Right renal cortex interstitium (tissue), 3 donors: ENCODE data around the gene CPB1. TPM values are rescaled to one million over a fixed set of nuclear protein-coding genes. Genes with fewer than 3 reads are reported as not detected.

Source experiments
- DNase-seq, 3 donors: peaks; one replicate each; pipeline ENCODE4 v3.0.0-alpha.2; 2013; ENCODE audit warnings: low read depth in 3 of 3, low spot score in 2 of 3
- polyA plus RNA-seq, 3 donors: library from polyadenylated mRNA; unstranded; fragments of 120-200 nt; gene quantifications; one replicate each; pipeline ENCODE4 v1.2.1, GENCODE V29; 2013; ENCODE audit not compliant: insufficient read length in 3 of 3

CPB1 gene
- polyA plus RNA-seq, 3 donors = 0.58 to 0.96 (median 0.85) TPM

DNA sequence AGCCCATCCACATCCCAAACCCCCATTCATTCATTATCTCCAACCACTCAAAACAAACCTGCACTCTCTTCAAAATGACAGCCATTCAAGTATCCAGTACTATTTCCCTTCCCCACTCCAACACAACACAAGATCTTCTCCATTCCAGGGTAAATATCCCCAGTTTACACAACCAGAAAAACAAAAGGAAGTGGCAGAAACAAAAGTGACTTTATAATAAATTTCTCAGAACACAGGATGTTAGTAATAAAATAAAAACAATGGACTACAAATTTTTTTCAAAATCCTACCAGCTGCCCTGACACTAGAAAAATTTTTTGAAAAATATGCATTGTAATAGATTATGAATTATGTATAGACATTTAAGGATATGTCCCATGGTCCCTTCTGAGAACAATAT is 51.6 kb downstream of the CPB1 start:
- DNase-seq = no peak

DNA sequence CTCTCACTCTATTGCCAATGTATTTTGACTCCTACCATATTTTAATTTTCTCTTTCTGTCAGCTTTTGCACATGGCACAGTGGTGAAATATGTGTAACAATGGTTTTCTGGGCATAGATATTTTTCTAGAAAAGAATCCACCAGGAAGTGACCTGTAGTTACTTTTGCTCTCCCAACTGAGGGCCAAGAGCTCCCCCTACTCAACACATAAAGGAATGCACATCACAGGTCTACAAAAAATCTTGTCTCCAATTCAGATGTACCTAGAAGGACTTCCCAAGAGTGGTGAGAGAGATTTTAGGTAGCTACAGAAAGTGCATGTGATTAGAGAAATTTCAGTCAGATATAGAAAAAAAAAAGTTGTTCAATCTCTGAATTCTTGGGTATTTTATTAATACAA is 53.1 kb downstream of the CPB1 start:
- no peak for DNase-seq

DNA sequence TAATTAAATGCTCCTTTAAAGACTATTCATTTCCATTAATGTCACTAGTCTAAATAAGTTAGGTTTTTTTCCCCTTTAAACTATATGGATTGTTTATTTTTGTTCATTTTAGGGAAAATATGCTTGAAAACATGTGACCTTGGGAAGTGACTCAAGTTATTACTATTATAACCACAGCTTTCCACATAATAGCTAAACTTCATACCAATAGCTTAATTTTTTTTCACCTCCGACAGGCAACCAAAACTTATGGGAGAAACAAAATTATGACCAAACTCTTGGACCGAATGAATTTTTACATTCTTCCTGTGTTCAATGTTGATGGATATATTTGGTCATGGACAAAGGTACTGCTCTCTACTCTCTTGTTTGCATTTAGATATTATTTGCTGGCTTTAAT is 53.7 kb downstream of the CPB1 start:
- no peak for DNase-seq

DNA sequence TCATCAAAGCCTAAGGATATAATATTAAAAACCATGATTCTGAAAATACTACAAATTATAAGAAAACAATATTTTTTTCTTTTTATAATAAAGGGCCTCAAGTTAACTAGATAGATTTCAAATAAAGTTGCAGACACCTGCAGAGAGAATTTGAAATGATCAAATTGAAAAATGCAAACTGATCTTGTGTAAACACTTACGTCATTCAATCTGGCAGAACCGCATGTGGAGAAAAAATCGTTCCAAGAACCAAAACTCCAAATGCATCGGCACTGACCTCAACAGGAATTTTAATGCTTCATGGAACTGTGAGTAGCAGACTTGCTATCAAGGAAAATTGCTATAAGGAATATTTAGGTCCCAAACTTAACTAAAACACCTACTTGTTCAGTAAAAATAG is 54.7 kb downstream of the CPB1 start:
- no peak for DNase-seq

DNA sequence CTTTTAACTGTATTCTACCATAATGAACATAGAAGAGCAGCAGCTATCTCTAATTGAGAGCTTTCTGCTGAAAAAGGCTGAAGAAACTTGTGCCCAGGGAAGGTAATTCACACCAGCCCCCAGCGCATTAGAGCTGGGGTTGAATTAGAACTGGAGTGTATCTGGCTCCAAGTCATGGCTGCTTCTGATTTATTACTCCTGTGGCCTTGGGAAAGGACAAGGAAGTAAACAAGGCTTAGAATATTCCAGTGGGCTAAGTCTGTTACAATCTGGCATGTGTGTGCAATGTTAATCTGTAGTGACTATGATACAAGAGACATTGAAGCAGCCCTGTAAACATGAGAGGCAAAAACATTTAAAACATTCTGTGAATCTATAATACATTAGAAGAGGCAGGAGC is 55.6 kb downstream of the CPB1 start:
- DNase-seq = no peak

DNA sequence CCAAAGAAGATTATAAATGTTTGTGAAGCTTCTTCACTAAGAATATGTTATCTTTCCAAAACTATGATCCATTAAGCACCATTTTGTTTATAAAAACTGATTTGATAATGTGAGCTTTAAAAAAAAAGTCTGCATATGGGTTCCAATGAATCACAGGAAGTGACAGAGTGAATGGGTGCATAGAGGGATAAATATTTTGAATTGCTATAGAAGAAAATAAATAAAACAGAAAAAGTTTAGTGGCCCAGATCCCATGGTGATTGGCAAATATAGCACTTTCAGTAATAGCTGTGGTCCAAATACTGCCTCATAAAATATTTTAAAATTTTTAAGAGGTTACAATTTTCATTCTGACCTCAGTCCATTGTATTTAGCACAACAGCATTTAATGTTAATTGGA is 56.6 kb downstream of the CPB1 start:
- no peak for DNase-seq

DNA sequence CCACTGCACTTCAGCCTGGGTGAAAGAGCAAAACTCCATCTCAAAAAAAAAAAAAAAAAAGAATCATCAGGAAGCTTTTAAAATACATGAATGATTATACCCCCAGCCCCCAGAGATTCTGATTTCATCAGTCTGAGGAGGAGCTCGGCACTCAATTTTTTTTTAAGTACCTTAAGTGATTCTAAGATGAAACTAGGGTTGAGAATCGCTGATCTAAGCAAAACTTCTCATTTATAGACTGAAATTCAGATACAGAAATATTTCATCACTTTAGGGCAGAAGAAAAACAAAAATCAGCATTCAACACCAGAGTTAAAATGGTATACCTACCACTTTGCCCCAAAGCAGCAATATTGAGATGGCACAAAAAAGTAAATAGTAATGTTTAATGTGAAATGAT is 62.2 kb downstream of the CPB1 start:
- DNase-seq = no peak

DNA sequence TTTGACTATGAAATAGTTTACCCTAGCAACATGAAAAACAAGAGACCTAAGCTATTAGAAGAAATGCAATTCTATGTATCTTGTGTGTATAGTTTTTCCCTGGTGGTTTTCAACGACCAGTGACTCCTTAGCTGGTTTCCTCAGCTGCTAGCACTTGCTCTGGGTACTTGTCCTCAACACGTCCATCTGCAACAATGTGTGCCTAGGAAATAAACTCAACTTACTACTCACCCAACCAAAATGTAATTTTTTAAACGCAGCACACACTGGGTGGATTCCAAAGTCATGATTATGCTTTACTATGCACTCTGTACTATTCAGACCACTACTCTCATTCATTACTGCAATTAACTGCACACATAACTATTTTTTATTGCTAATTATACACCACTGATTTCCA is 68.5 kb downstream of the CPB1 start:
- no peak for DNase-seq

DNA sequence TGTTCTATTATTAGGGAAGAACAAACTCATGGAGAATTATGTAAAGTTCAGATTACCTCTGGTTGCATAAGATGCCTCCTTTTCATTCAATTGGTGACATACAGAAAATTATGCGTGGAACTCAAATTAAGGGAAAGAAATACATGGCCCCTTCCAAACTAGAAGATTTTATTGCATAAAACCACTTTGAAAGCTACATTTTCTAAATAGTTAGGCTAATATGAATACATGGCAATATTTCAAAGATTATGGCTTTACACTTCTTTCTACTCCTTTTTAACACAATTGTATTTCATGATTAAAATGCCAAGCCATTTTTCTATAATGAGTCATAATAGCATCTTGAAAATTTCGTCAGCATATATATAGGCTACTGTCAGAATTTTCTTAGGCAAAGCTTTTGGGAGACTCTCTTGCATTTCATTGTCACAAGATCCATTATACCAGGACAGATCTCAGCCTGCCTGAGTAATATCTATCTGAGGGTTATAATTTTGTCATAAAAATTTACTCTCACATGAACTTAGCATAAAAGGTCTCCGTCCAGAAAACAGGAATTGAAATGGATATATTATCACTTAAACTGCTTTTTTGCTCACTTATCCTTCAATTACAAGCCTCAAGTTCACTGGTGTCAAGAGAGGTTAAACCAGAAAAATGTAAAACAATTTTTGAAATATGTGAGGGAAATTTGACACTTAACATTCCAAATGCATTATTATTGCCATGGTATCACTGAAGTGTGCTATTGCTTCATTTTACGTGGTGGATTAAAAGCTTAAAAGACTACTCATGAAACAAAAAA is 74.6 kb downstream of the CPB1 start:
- DNase-seq = no peak

DNA sequence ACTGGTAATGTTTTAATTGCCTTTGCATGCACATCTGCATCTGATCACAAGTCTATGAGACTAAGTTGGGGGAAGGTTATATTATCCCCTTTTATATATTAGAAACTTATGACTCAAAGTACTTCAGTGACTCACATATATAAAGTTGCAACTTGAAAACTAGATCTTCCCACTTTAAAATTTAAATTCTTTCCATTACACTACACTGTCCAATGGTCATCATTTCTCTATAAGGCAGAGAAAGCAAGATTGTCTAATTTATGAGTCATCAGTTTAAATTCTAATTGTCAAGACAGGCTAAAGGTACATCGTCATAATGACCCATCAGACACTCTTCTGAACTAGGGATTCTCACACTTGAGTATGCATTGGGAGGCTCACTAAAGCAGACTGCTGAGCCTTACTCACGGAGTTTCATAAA is 75.4 kb downstream of the CPB1 start:
- DNase-seq = no peak

DNA sequence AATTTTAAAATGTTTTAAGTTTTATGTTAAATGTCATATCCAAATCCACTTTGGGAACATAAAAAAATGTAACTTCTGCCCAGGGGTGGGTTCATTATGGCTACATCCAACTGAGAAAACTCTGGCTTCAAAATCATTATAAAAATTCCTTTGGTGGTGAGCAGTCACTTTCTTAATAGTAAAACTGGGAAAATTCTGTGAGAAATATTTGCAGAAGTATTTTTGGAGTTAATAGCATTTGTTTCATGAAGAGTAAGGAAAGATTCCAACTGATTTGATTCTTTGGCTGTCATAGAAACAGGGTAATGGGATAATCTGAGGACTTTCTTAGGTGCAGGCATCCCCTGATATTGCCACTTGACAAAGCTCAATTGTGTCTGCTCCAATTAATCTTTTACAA is 76.3 kb downstream of the CPB1 start:
- DNase-seq = no peak

DNA sequence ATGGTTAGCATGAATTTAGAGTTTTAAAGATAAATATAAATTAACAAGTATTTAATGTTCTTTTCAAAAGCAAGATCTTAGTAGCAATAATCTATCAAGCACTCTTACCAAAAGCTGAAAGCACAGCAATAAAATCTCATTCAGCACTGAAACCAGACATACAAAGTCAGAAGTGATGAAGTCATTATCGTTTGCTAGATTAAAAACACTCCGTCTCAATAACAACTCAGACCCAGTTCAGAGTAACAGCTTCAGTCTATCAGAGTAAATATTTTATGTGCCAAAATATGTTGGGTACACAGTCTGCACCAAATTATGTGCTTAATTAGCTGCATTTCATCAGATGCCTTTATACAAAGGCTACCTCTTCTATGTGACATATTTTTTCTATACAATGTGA is 79.1 kb downstream of the CPB1 start:
- DNase-seq = no peak

Other genes starting within 250 kb of the CPB1 start
- 10 to 100 TPM; 21.4 to 28.0 (median 21.5) TPM for gene AGTR1, start 129.9 kb upstream of the CPB1 start, polyA plus RNA-seq
- under 1 TPM; 0.21 to 0.61 (median 0.58) TPM for gene CPA3, start 37.5 kb downstream of the CPB1 start, polyA plus RNA-seq
- 10 to 100 TPM; 29.1 to 31.9 (median 30.4) TPM for gene GYG1, start 163.7 kb downstream of the CPB1 start, polyA plus RNA-seq